ENCODE data around the gene MEIS2. TPM values are rescaled to one million over a fixed set of nuclear protein-coding genes. Genes with fewer than 3 reads are reported as not detected.

MEIS2 gene
- total RNA-seq, 1 donor from 2014 or later = 20.7 TPM

DNA sequence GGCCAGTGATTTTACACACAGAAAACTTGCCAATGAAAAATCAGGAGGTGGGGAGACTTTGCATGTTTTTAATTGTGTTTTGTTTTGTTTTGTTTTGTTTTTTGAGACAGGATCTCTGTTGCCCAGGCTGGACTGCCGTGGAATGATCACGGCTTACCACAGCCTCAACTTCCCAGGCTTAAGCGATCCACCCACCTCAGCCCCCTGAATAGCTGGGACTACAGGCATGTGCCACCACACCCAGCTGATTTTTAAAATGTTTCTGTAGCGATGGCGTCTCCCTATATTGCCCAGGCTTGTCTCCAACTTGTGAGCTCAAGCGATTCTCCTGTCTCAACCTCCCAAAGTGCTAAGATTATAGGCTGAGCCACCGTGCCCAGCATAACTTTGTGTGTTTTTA, 46.0 kb downstream of the MEIS2 start:
- Histone ChIP-seq H3K4me3 (no peak overlapping the region), H3K27me3 (ENCODE audit: low read depth) (no peaks in the 10 kb centered on the region), H3K4me1 (peaks cover 19% of the 10 kb centered on the region), H3K27ac (no peak overlapping the region), H3K36me3 (no peaks in the 10 kb centered on the region), H3K9me3 (no peaks in the 10 kb centered on the region)
- intact Hi-C loops (cut with DNase I) = no loop called here
- DNase-seq (no peak), ATAC-seq (no peak)
- TF ChIP-seq, protein P1, sequence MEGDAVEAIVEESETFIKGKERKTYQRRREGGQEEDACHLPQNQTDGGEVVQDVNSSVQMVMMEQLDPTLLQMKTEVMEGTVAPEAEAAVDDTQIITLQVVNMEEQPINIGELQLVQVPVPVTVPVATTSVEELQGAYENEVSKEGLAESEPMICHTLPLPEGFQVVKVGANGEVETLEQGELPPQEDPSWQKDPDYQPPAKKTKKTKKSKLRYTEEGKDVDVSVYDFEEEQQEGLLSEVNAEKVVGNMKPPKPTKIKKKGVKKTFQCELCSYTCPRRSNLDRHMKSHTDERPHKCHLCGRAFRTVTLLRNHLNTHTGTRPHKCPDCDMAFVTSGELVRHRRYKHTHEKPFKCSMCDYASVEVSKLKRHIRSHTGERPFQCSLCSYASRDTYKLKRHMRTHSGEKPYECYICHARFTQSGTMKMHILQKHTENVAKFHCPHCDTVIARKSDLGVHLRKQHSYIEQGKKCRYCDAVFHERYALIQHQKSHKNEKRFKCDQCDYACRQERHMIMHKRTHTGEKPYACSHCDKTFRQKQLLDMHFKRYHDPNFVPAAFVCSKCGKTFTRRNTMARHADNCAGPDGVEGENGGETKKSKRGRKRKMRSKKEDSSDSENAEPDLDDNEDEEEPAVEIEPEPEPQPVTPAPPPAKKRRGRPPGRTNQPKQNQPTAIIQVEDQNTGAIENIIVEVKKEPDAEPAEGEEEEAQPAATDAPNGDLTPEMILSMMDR (IDR thresholded peaks at IDR 0.05) = no peak

DNA sequence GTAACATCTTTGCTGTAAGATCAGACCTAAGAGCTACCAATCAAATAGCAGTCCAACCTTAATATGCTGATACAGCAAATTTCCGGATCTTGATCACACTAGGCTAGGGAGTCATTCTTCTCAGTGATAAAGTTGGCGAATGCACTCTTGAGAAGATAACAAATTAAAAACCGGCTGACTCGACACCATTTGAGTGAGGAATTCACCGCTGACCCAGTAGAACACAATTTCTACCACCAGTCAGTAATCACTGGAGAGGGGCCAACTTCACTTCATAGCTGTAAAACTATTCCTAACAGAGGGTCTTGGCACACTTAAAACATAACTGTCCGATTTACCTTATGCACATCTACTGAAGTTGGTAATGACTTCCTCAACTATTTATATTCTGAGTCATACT, 47.2 kb downstream of the MEIS2 start:
- intact Hi-C loops (cut with DNase I) = no loop called here
- peaks cover 8% of the 10 kb centered on the region for H3K4me1 ChIP-seq
- no peak overlapping the region for H3K27ac ChIP-seq
- ATAC-seq (no peak), DNase-seq (no peak)
- H3K36me3 ChIP-seq = no peaks in the 10 kb centered on the region
- no peak overlapping the region for H3K4me3 ChIP-seq
- no peaks in the 10 kb centered on the region for H3K27me3 ChIP-seq (ENCODE audit: low read depth)
- TF ChIP-seq, protein P1 (IDR thresholded peaks at IDR 0.05) = no peak
- H3K9me3 ChIP-seq = no peaks in the 10 kb centered on the region

DNA sequence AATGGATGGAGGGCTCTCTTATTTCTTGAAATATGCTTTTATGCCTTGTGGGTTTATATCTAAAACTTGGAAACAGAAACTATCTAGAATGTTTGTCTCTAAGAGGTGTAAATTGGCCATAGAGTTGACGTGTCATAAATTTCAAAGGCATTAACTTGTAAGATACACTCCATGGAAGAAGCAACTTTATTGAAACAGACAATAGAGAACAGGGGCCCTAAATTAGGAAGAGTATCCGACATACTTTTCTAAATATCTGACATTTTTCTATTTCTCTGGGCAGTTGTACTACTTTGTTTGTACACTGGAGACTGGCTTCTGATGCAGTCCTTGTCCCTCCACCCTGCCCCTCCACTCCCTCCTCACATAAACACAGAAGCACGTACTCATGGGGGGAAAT, 50.0 kb downstream of the MEIS2 start:
- H3K27ac ChIP-seq = no peak overlapping the region

DNA sequence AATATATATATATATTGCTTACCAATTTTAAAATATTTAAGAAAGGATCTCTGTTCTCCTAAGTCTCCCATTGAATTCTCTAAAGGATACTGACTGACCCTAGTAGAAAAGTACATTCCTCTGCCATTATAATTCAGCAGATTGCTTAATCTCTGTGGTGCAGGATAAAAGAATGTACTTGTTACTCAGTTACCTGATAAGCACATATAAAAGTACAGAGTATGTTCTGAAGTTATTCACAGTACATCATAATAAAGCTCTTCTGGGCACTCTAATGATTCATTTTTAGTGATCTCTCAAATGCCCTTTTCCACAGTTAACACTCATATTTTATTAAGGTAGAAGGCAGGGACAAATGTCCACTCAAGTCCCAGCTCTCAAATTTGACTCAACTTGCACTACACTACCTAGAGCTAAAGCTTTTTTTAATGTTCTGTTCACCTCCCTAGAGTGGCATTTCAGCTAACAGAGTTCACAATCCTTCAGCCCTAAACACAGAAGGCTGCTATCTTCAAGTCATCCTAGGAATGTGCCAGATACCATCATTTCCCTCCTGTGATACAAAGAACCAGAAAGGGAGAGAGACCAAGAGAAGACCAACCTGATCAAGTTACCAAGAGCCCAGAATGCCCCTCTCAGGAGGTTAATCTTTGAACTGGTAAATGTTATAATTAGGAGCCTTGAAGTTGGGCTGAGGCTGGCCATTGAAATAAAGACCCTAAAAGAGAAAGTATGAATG, 53.3 kb downstream of the MEIS2 start:
- Histone ChIP-seq H3K4me3 (no peak overlapping the region), H3K27me3 (ENCODE audit: low read depth) (no peaks in the 10 kb centered on the region), H3K9me3 (no peaks in the 10 kb centered on the region), H3K36me3 (no peaks in the 10 kb centered on the region), H3K4me1 (peaks cover 9% of the 10 kb centered on the region), H3K27ac (no peak overlapping the region)
- intact Hi-C loops (cut with DNase I) = loop anchor here (5.0 kb wide), 1 partner anchor 50 kb away; no protein-coding TSS in a partner anchor
- TF ChIP-seq, protein P1 (IDR thresholded peaks at IDR 0.05) = no peak
- ATAC-seq (peak; percentile 70 to 90), DNase-seq (no peak)

More for the DNA sequence above, 50.0 kb downstream of the MEIS2 start:
- ATAC-seq (no peak), DNase-seq (no peak)
- no peaks in the 10 kb centered on the region for H3K9me3 ChIP-seq
- no peak overlapping the region for H3K4me3 ChIP-seq
- intact Hi-C loops (cut with DNase I) = no loop called here
- no peaks in the 10 kb centered on the region for H3K36me3 ChIP-seq
- no peaks in the 10 kb centered on the region for H3K27me3 ChIP-seq (ENCODE audit: low read depth)
- TF ChIP-seq, protein P1 (IDR thresholded peaks at IDR 0.05) = no peak
- H3K4me1 ChIP-seq = peaks cover 9% of the 10 kb centered on the region

DNA sequence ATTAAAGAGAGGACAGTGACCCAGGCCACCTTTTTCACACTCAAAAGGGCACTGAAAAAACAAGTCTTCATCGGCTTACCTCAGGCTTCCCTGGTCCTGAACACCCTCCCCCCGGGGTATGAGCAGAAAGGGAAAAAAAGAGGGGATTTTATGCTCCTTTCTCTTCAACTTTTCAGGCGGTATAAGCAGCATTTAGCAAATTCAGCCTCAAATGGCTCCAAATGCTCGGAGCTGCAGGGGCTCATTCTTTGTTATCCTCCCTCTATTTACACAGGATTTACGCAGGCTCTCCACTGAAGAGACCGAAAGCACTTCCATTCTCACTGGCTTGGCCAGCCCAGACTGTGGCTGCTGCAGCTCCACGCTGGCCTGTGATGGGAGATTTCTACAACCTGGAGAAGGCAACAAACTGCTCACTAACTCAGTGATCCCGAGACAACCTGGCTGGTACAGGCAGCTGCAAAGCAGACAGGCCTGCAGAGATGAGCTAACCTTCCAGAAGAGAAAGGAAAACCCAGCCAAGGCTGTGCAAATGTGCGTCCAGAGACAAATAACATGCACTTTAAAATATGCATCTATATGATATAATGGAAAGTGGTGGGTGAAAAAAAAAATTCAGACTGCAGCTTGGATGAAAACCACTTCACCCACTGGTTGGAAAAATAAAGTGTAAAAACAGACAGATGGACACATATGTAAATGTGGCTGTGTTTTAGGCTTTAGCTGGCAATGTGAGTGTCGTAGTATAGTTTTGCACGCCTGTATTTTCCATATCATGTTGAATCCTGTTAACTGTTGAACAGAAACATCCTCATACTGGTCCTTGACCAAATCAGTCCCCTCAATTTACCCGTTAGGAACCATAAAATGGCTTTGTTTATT, 54.2 kb downstream of the MEIS2 start:
- peaks cover 9% of the 10 kb centered on the region for H3K4me1 ChIP-seq
- DNase-seq = peak; percentile 48
- no peaks in the 10 kb centered on the region for H3K27me3 ChIP-seq (ENCODE audit: low read depth)
- intact Hi-C loops (cut with DNase I) = loop anchor here (5.0 kb wide), 1 partner anchor 51 kb away; no protein-coding TSS in a partner anchor
- H3K27ac ChIP-seq = peak overlapping the region; percentile 7
- TF ChIP-seq, protein P1 (IDR thresholded peaks at IDR 0.05) = no peak
- no peak overlapping the region for H3K4me3 ChIP-seq
- peak; percentile 84 to 93 for ATAC-seq
- no peaks in the 10 kb centered on the region for H3K9me3 ChIP-seq
- H3K36me3 ChIP-seq = no peaks in the 10 kb centered on the region
